Measurements from ENCODE around the gene FPR3.

FPR3 gene

DNA sequence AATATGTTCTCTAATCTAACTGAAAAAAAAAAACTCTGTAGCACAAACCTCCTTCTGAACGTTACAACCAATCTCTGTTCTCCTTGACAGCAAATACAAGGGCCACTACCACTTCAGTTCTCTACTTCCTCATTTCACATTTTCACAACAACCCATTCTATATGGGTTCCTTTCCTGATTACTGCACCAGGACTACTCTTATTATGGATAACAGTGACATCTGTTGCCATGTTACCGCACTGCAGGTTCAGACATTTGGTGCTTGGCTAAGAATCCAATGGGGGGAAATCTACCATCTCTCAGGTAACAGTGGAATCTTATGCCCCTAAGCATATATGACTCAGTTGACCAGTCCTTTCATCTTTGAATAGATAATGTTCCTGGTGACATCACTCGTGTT lies 11.6 kb upstream of the FPR3 start:
- H3K4me3 ChIP-seq (ENCODE audit: severe bottlenecking), result no peak overlapping the region
- H3K9me3 ChIP-seq (ENCODE audit: severe bottlenecking), result no peaks in the 10 kb centered on the region
- no peak overlapping the region for H3K27ac ChIP-seq (ENCODE audit: poor library complexity, severe bottlenecking)
- no peaks in the 10 kb centered on the region for H3K36me3 ChIP-seq (ENCODE audit: low read depth)
- ATAC-seq (ENCODE audit: low read depth), result peak; percentile 49; the same call in 2 of the 3 replicates
- no peaks in the 10 kb centered on the region for H3K27me3 ChIP-seq (ENCODE audit: insufficient read depth, poor library complexity, severe bottlenecking)
- TF ChIP-seq, protein P1, sequence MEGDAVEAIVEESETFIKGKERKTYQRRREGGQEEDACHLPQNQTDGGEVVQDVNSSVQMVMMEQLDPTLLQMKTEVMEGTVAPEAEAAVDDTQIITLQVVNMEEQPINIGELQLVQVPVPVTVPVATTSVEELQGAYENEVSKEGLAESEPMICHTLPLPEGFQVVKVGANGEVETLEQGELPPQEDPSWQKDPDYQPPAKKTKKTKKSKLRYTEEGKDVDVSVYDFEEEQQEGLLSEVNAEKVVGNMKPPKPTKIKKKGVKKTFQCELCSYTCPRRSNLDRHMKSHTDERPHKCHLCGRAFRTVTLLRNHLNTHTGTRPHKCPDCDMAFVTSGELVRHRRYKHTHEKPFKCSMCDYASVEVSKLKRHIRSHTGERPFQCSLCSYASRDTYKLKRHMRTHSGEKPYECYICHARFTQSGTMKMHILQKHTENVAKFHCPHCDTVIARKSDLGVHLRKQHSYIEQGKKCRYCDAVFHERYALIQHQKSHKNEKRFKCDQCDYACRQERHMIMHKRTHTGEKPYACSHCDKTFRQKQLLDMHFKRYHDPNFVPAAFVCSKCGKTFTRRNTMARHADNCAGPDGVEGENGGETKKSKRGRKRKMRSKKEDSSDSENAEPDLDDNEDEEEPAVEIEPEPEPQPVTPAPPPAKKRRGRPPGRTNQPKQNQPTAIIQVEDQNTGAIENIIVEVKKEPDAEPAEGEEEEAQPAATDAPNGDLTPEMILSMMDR (IDR thresholded peaks at IDR 0.05; ENCODE audit: poor library complexity, severe bottlenecking), result peak; percentile 48
- no peaks in the 10 kb centered on the region for H3K4me1 ChIP-seq (ENCODE audit: insufficient read depth, poor library complexity, severe bottlenecking)
- DNase-seq (ENCODE audit: low spot score), result no peak

DNA sequence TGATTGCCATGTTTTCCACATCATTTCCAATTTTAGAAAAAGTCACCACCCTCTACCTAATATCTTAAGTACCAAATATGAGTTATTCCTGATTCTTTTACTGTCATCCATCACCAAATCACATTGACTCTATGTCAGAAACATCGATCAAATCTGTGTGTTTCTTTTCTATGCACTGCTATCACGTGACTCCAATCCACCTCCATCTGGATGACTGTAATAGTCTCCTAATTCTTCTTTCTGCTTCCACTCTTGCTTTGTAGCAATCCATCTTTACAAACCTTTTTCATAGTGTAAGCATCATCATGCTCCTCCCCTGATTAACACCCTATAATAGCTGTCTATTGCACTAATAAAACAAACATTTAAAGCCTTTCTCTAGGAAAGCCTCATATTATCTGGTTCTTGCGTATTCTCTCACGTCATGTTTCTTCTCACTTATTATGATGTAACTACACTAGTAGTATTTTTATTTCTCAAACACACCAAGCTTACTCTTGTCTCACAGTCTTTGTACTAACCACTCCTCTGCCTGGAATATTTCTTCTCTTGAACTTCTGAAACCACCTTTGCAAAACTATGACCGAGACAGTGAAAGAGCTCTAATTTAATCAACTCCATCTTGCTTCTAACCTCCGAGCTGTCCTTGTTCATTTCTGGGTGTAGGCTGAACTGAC lies 10.7 kb upstream of the FPR3 start:
- TF ChIP-seq, protein P1 (IDR thresholded peaks at IDR 0.05; ENCODE audit: poor library complexity, severe bottlenecking), result no peak
- Histone ChIP-seq H3K4me3 (ENCODE audit: severe bottlenecking) (no peak overlapping the region), H3K27ac (ENCODE audit: poor library complexity, severe bottlenecking) (peak overlapping the region; percentile 47), H3K4me1 (ENCODE audit: insufficient read depth, poor library complexity, severe bottlenecking) (no peaks in the 10 kb centered on the region), H3K36me3 (ENCODE audit: low read depth) (no peaks in the 10 kb centered on the region), H3K27me3 (ENCODE audit: insufficient read depth, poor library complexity, severe bottlenecking) (no peaks in the 10 kb centered on the region), H3K9me3 (ENCODE audit: severe bottlenecking) (no peaks in the 10 kb centered on the region)
- ATAC-seq (ENCODE audit: low read depth) (no peak), DNase-seq (ENCODE audit: low spot score) (no peak)

DNA sequence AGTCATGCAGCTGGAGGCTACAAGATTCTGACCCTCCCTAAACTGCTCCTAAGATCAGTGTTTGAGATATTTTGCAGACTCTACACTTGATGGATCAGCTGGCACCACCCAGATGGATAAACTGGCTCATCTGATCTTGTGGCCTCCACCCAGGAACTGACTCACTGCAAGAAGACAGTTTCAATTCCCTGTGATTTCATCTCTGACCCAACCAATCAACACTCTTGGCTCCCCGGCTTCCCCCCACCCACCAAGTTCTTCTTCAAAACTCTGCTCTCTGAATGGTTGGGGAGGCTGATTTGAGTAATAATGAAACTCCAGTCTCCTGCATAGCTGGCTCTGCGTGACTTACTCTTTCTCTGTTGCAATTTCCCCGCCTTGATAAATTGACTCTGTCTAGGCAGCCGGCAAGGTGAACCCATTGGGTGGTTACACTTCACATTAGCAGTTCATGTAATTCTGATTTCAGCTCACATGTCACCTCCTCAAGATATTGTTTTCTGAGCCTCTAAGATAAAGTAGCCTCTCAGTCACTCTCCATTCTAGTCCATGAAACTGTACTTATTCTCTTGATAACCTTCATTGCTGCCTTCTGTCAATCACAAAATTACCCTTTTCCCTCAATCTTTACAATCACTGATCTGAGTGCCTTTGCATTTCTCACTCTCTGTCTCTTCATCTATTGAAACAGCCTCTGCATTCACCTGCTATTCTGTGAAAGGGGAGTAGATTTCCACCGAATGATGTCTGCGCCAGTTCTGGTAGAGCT lies 9.9 kb upstream of the FPR3 start:
- H3K27ac ChIP-seq (ENCODE audit: poor library complexity, severe bottlenecking), result peak overlapping the region; percentile 47
- no peaks in the 10 kb centered on the region for H3K9me3 ChIP-seq (ENCODE audit: severe bottlenecking)
- TF ChIP-seq, protein P1 (IDR thresholded peaks at IDR 0.05; ENCODE audit: poor library complexity, severe bottlenecking), result no peak
- H3K4me1 ChIP-seq (ENCODE audit: insufficient read depth, poor library complexity, severe bottlenecking), result no peaks in the 10 kb centered on the region
- DNase-seq (ENCODE audit: low spot score) (no peak), ATAC-seq (ENCODE audit: low read depth) (peak; percentile 84)
- no peaks in the 10 kb centered on the region for H3K27me3 ChIP-seq (ENCODE audit: insufficient read depth, poor library complexity, severe bottlenecking)
- H3K36me3 ChIP-seq (ENCODE audit: low read depth), result no peaks in the 10 kb centered on the region
- H3K4me3 ChIP-seq (ENCODE audit: severe bottlenecking), result no peak overlapping the region

DNA sequence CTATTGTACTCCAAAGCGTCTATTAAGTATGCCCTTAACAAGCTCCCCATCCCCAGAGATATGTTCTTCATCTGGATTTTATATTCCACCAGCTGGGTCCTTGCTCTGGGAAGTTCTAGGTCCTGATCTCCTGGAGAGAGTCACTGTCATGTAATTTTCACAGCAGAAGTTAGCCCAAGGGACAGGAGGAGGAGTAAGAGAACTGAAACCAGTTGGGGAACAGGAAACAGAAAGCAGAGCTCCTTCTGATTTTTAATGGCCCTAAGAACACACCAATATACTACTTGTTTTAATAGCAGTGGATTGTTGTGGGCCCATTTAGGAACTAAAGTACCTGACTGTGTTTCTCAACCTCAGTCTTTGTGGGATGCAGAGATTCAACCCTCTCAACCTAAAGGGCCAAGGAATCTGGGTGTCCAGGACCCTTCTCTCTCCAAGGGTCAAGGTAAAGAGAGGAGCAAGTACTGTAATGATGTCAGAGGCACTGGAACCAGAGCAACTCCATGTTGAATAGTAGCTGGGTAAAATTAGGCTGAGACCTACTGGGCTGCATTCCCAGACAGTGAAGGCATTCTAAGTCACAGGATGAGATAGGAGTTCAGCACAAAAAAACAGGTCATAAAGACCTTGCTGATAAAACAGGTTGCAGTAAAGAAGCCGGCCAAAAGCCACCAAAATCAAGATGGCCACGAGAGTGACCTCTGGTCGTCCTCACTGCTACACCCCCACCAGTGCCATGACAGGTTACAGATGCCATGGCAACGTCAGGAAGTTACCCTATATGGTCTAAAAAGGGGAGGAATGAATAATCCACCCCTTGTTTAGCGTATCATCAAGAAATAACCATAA lies 8.1 kb upstream of the FPR3 start:
- TF ChIP-seq, protein P1 (IDR thresholded peaks at IDR 0.05; ENCODE audit: poor library complexity, severe bottlenecking), result no peak
- ATAC-seq (ENCODE audit: low read depth) (no peak), DNase-seq (ENCODE audit: low spot score) (no peak)
- Histone ChIP-seq H3K4me3 (ENCODE audit: severe bottlenecking) (no peak overlapping the region), H3K27ac (ENCODE audit: poor library complexity, severe bottlenecking) (no peak overlapping the region), H3K36me3 (ENCODE audit: low read depth) (no peaks in the 10 kb centered on the region), H3K4me1 (ENCODE audit: insufficient read depth, poor library complexity, severe bottlenecking) (no peaks in the 10 kb centered on the region), H3K9me3 (ENCODE audit: severe bottlenecking) (no peaks in the 10 kb centered on the region), H3K27me3 (ENCODE audit: insufficient read depth, poor library complexity, severe bottlenecking) (no peaks in the 10 kb centered on the region)
